ENCODE results near the gene FIGN. TPM values are rescaled to one million over a fixed set of nuclear protein-coding genes. Genes with fewer than 3 reads are reported as not detected.

FIGN gene
- total RNA-seq, 6 experiments from 2014 or later: 1.3 to 4.4 (median 2.0) TPM

- peak overlapping the region; percentile 65 for H3K27ac Mint-ChIP-seq
- H3K4me3 Mint-ChIP-seq: peak overlapping the region; percentile 28; the same call in 1 of the 2 replicates
- no peaks in the 10 kb centered on the region; the same call in 1 of the 2 replicates for H3K27me3 Mint-ChIP-seq (ENCODE audit: insufficient read depth)
- TF ChIP-seq, protein P1, sequence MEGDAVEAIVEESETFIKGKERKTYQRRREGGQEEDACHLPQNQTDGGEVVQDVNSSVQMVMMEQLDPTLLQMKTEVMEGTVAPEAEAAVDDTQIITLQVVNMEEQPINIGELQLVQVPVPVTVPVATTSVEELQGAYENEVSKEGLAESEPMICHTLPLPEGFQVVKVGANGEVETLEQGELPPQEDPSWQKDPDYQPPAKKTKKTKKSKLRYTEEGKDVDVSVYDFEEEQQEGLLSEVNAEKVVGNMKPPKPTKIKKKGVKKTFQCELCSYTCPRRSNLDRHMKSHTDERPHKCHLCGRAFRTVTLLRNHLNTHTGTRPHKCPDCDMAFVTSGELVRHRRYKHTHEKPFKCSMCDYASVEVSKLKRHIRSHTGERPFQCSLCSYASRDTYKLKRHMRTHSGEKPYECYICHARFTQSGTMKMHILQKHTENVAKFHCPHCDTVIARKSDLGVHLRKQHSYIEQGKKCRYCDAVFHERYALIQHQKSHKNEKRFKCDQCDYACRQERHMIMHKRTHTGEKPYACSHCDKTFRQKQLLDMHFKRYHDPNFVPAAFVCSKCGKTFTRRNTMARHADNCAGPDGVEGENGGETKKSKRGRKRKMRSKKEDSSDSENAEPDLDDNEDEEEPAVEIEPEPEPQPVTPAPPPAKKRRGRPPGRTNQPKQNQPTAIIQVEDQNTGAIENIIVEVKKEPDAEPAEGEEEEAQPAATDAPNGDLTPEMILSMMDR (IDR thresholded peaks at IDR 0.05): no peak
- H3K36me3 Mint-ChIP-seq (ENCODE audit: low read depth): no peaks in the 10 kb centered on the region; the same call in 1 of the 2 replicates
- peak; percentile 67 for DNase-seq
- peaks cover 13% of the 10 kb centered on the region for H3K9me3 Mint-ChIP-seq
- peaks cover 58% of the 10 kb centered on the region for H3K4me1 Mint-ChIP-seq (ENCODE audit: low read depth)
These were observed 68.5 kb downstream of the FIGN start for GRCh38 chr2:163667064-163667887.

GRCh38 chr2:163665817-163666216 is 70.0 kb downstream of the FIGN start:
- H3K4me1 Mint-ChIP-seq (ENCODE audit: low read depth): peaks cover 63% of the 10 kb centered on the region
- DNase-seq: peak; percentile 17
- TF ChIP-seq, protein P1 (IDR thresholded peaks at IDR 0.05): no peak

GRCh38 chr2:163665051-163665450 is 70.8 kb downstream of the FIGN start:
- TF ChIP-seq, protein P1 (IDR thresholded peaks at IDR 0.05): no peak
- Mint-ChIP-seq H3K4me1 (ENCODE audit: low read depth) (peaks cover 63% of the 10 kb centered on the region), H3K27ac (no peak overlapping the region), H3K4me3 (no peak overlapping the region), H3K36me3 (ENCODE audit: low read depth) (no peaks in the 10 kb centered on the region; the same call in 1 of the 2 replicates), H3K9me3 (peaks cover 13% of the 10 kb centered on the region), H3K27me3 (ENCODE audit: insufficient read depth) (no peaks in the 10 kb centered on the region; the same call in 1 of the 2 replicates)
- DNase-seq: no peak

More at GRCh38 chr2:163665817-163666216, 70.0 kb downstream of the FIGN start:
- no peaks in the 10 kb centered on the region; the same call in 1 of the 2 replicates for H3K27me3 Mint-ChIP-seq (ENCODE audit: insufficient read depth)
- H3K9me3 Mint-ChIP-seq: peaks cover 13% of the 10 kb centered on the region
- H3K27ac Mint-ChIP-seq: peak overlapping the region; percentile 54; the same call in 1 of the 2 replicates
- peak overlapping the region; percentile 30; the same call in 1 of the 2 replicates for H3K4me3 Mint-ChIP-seq
- H3K36me3 Mint-ChIP-seq (ENCODE audit: low read depth): no peaks in the 10 kb centered on the region; the same call in 1 of the 2 replicates

- peaks cover 2% of the 10 kb centered on the region; the same call in 1 of the 2 replicates for H3K27me3 Mint-ChIP-seq (ENCODE audit: insufficient read depth)
- TF ChIP-seq, protein P1 (IDR thresholded peaks at IDR 0.05): no peak
- peaks cover 13% of the 10 kb centered on the region for H3K9me3 Mint-ChIP-seq
- peaks cover 63% of the 10 kb centered on the region for H3K4me1 Mint-ChIP-seq (ENCODE audit: low read depth)
- peak; percentile 60 for DNase-seq
- H3K4me3 Mint-ChIP-seq: peak overlapping the region; percentile 33; the same call in 1 of the 2 replicates
- no peaks in the 10 kb centered on the region; the same call in 1 of the 2 replicates for H3K36me3 Mint-ChIP-seq (ENCODE audit: low read depth)
- peak overlapping the region; percentile 75 for H3K27ac Mint-ChIP-seq
These were observed 71.2 kb downstream of the FIGN start for GRCh38 chr2:163664610-163665009.

- TF ChIP-seq, protein P1 (IDR thresholded peaks at IDR 0.05): no peak
- DNase-seq: peak; percentile 4
- H3K4me1 Mint-ChIP-seq (ENCODE audit: low read depth): peaks cover 75% of the 10 kb centered on the region
- H3K9me3 Mint-ChIP-seq: peaks cover 10% of the 10 kb centered on the region
- H3K36me3 Mint-ChIP-seq (ENCODE audit: low read depth): no peaks in the 10 kb centered on the region; the same call in 1 of the 2 replicates
- H3K27ac Mint-ChIP-seq: peak overlapping the region; percentile 6
- peaks cover 2% of the 10 kb centered on the region; the same call in 1 of the 2 replicates for H3K27me3 Mint-ChIP-seq (ENCODE audit: insufficient read depth)
- peak overlapping the region; percentile 35 for H3K4me3 Mint-ChIP-seq
These were observed 73.5 kb downstream of the FIGN start for GRCh38 chr2:163662141-163662780.

All from HFFc6 (cell line).